GM18508 (cell line): Measurements from ENCODE around the gene ZMYM3.

Experiments used
- ATAC-seq: cut with Tn5 transposase; IDR thresholded peaks from one replicate; pipeline ENCODE4 v1.9.1; 2021; ENCODE audit warnings: moderate number of reproducible peaks; ENCODE audit not compliant: insufficient read depth, unreplicated experiment

Gene ZMYM3

DNA sequence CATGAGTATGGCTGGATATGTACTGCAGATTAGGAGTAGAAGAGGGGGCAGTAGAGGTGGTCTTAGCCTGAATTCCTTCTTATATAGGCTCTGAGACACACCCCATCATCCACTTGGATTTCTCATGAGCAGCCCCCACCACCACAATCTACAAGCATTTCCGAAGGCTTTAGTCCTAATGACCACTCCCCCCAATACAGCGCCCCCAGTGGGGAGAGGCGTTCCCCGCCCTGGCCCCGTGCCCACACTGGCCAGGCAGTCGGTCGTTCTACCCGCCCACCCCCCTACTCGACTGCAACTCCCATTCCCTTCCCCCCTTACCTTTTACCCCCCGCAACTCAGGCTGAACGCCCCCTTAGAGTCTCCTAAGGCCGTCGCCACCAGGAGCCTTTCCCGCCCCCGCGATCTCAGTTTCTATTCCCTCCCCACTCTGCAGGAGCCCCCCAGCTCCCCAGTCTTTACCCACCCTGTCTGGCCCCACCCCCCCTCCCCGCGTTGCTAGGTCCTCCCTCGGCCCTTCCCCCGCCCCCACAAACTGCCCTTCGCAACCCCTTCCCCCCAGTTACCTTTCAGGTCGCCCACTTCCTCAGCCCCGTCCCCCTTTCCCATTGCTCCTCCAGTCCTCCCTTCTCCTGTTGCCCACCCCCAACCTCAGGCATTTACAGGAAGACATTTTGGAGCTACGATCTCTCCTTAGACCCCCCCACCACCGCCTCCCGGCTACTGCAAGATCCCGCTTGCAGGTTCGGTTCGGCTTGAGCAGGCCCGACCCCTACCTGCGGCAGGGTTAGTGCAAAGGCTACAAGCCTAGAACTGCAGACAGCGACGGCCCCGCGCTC lies 468 bp downstream of the ZMYM3 start:
- no peak for ATAC-seq

GRCh38 chrX:71252221-71252620 lies 1.7 kb downstream of the ZMYM3 start:
- no peak for ATAC-seq

GRCh38 chrX:71251466-71251973 lies 2.4 kb downstream of the ZMYM3 start:
- ATAC-seq = no peak

DNA sequence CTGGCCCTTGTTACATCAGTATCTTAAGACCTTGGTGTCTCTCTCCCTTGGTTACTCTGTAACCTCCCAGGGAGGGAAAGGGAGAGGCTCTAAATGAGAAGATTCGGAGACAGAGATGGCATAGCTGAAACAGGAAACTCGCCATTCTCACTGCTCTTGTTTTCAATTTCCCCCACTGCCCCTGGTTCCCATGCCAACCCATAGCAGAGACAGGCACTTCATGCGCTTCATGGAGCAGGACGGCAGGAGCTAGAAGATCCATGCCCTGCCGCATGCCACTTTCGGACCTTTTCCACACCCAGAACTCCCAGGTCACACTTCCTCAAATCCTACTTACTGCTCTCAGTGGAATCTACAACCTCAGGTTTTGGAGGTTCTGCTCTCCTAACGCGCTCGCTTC lies 3.1 kb downstream of the ZMYM3 start:
- no peak for ATAC-seq

- ATAC-seq = no peak
These were observed 8.8 kb downstream of the ZMYM3 start for GRCh38 chrX:71245159-71245558.

GRCh38 chrX:71244359-71245128 lies 9.4 kb downstream of the ZMYM3 start:
- ATAC-seq = no peak

DNA sequence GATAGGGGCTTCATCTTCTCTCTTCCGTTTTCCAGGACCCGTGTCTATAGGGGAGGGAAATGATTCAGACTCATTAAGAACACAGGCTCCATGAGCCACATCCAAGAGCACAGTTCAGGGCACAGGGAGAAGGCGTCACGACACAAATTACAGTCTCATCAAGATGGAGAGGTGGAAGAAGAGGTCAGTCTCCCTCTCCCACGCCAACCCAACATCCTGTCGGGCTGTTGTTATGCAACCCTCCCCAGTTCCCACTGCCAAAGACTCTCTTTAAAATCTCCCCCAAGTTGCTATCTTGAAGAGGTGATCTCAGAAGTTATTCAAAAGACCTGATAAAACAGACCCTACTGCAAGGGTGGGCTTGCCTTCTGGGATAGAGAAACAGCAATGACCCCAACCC lies 12.6 kb downstream of the ZMYM3 start:
- no peak for ATAC-seq

- no peak for ATAC-seq
These were observed 14.2 kb downstream of the ZMYM3 start for GRCh38 chrX:71239781-71240180.

DNA sequence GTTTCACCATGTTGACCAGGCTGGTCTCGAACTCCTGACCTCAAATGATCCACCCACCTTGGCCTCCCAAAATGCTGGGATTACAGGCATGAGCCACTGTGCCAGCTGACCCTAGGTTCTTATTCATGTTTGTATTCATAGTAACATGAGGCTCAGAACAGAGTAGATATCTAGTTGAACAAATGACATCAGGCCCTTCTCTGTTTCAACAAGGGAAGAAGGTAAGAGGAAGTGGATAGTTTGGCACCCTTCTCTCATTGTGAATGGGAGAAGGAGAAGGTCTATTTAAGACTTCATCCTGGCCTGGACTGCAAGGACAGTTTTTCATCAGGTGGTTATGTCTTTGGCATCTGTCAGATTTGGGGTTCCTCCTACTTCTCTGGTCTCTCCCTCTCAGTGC lies 17.1 kb downstream of the ZMYM3 start:
- ATAC-seq = no peak

DNA sequence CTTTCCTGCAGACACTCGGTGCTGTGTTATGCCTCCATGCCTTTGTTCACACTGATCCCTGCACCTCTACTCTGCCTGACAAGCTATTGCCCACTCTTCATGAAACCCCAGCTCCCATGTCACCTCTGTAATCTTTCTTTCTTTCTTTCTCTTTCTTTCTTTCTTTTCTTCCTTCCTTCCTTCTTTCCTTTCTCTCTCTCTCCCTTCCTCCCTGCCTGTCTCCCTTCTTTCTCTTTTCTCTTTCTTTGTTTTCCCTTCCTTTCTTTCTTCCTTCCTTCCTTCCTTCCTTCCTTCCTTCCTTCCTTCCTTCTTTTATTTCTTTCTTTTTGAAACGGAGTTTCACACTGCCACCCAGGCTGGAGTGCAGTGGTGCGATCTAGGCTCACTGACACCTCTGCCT lies 18.5 kb downstream of the ZMYM3 start:
- ATAC-seq = no peak

- no peak for ATAC-seq
These were observed 25.8 kb downstream of the ZMYM3 start for GRCh38 chrX:71228063-71228642.

DNA sequence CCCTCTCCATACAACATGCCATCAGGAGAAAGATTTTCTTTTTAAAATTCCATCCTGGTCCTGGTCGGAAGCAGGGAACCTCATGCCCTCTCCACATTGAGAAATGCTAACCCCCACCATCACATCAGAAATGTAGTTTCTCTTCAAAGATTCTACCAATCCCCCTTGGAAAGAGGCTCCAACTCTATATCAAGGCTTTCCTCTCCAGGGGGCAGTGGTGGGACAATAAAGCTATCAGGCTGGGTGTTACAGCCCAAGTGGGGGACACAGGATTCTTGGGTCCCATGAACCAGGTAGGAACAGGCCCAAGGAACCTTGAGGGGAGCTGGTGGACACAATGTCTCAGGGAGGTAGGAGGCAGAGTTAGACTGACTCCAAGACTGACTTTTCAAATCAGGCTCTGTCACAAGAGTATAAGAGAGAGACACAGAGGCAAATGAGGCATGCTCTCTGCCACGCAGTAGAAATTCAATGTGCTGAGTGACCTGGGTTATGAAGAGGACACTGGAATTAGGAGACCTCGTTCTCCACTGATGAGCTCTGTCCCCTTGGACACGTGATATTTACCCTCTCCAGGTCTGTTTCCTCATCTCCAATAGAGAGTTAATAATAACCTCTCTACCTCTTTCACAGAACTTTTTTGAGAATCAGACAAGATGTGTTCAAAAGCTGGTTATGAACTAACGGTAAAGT lies 26.4 kb downstream of the ZMYM3 start:
- ATAC-seq = no peak

DNA sequence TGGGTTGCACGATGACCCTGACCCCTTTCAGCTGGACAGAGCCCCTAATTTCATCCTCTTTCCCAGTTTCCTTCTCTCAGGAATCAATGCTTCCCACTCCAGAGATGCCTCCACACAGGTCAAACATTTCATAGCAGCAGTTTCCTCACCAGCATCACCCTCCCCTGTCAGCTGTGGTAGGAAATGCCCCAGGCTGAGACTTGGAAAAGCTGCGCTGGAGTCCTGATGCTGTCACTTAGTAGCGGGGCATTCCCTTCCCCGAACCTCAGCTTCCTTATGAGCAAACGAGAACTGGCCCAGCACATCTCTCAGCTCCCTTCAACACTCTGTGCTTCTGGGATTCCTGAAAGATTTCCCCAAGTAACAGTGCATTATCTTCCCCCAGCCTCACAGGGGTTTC lies 28.3 kb downstream of the ZMYM3 start:
- no peak for ATAC-seq

DNA sequence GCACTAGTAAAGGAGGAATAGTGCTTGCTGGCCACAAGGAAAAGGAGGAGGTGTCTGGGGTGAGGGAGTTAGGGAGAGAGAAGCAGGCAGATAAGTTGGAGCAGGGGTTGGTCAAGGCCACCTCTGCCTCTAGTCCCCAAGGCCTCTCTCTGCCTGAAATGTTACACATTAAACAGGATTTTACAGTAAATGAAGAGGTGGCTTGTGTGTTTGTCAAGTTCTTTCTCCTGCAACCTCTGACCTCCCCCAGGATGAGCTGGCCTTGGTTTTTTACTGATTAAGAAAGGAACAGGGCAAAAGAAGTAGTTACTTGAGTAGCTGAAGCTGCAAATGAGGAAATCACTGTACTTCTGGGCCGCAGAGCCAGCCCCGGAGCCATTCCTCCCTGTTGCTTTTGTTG lies 28.9 kb downstream of the ZMYM3 start:
- no peak for ATAC-seq

- no peak for ATAC-seq
These were observed 29.7 kb downstream of the ZMYM3 start for GRCh38 chrX:71224098-71224708.

DNA sequence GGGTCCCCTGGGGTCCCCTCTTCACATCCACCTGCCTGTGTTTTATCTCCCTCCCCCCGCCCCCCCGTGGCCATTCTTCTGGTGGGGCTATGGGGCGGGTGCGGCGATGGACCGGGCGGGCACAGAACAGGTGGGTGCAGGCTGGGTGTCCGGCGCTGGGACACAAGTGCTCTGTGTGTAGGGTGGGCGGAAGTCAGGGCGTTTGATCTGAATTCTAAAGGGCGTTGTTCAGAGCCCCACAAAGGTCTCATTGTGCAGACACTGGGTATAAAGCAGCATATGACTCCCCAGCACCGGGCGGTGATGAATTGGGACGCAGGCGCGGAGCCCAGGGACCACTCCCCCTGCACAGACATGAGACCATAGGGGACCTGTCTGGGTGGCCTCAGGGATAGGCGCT lies 31.0 kb downstream of the ZMYM3 start, which contains the start of gene GJB1:
TSS of gene GJB1 (plus strand) at position 296 of the 400 bp plus-strand sequence. CDS start 484 bp downstream, outside the sequence.
- no peak for ATAC-seq

DNA sequence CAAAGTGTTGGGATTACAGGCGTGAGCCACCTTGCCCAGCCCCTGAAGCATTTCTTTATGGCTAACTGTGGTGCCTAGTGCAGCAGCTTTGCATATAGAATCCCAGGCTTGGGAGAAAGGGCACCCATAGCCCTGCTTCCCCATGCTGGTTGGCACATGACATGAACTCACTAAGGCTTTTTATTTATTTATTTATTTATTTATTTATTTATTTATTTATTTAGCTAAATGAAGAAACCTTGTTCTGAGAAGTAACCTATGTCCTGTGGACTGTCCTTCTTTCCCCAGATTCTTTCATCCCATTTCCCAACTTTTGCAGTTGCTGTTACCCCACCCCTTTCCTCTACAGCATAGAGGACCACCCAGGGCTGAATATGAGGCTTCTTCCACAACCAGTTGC lies 32.8 kb downstream of the ZMYM3 start:
- no peak for ATAC-seq

DNA sequence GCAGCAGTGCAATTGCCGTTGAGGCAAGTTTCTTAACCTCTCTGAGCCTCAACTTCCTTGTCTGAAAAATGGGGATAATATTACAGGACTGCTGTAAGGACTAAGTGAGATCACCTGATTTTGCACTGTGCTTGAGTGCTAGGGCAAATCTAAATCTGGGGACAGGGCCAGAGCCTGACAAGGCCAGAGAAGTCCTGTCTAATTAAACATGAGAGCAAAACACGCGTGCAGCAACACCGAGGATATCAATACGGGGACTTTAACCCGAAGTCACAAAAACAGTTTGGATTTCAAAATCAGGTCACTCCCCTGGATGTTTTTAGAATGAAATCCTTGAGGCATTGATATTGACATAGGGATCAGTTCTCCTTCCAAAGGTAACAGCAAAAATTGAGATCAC lies 36.6 kb downstream of the ZMYM3 start:
- no peak for ATAC-seq

DNA sequence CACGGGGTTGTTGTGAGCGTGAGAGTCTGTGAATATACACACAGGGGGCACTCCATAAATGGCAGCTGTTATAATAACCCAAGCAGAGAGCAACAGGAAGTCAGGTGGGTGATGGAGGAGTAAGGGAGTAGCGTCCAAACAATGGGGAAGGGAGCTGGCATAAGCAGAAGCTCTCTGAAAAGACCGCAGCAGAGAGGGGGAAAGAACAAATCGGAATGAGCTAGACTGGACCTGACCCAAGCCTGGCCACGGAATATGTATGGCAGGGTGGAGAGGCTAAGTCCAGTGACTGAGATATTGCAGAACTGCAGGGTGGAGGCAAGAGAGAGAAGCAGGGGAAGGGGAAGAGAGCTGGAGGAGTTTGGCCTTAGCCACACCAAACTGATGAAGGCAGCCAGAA lies 37.5 kb downstream of the ZMYM3 start:
- no peak for ATAC-seq

- no peak for ATAC-seq
These were observed 38.5 kb downstream of the ZMYM3 start for GRCh38 chrX:71215338-71215912.
